ENCODE measurements around the gene RPL27A.
A peak's percentile ranks its signal among the peaks of the same experiment; 100 is the strongest.

RPL27A gene

GRCh38 chr11:8672346-8672745, 10.2 kb upstream of the RPL27A start:
- no peak for TF ChIP-seq CTCF (IDR thresholded peaks at IDR 0.05; ENCODE audit: insufficient read depth, low read depth, low read length, missing control alignments)

GRCh38 chr11:8674859-8675258, 7.7 kb upstream of the RPL27A start:
- H3K4me3 ChIP-seq (ENCODE audit: low read length): no peak overlapping the region
- no peak for TF ChIP-seq CTCF (IDR thresholded peaks at IDR 0.05; ENCODE audit: insufficient read depth, low read depth, low read length, missing control alignments)
- no peak for DNase-seq (ENCODE audit: low read depth)

More at GRCh38 chr11:8672346-8672745, 10.2 kb upstream of the RPL27A start:
- no peak for DNase-seq (ENCODE audit: low read depth)
- no peak overlapping the region for H3K4me3 ChIP-seq (ENCODE audit: low read length)

- DNase-seq (ENCODE audit: low read depth): no peak
- no peak overlapping the region for H3K4me3 ChIP-seq (ENCODE audit: low read length)
- no peak for TF ChIP-seq CTCF (IDR thresholded peaks at IDR 0.05; ENCODE audit: insufficient read depth, low read depth, low read length, missing control alignments)
These were observed 6.1 kb upstream of the RPL27A start for GRCh38 chr11:8676458-8676857.

- TF ChIP-seq CTCF (IDR thresholded peaks at IDR 0.05; ENCODE audit: insufficient read depth, low read depth, low read length, missing control alignments): no peak
- no peak overlapping the region for H3K4me3 ChIP-seq (ENCODE audit: low read length)
- DNase-seq (ENCODE audit: low read depth): no peak
These were observed 3.6 kb upstream of the RPL27A start for GRCh38 chr11:8679006-8679405.

- H3K4me3 ChIP-seq (ENCODE audit: low read length): peak overlapping the region; percentile 70
- DNase-seq (ENCODE audit: low read depth): no peak
These were observed 722 bp upstream of the RPL27A start for GRCh38 chr11:8681837-8682302.

GRCh38 chr11:8683115-8683807, 669 bp downstream of the RPL27A start:
- peak; percentile 14 for DNase-seq (ENCODE audit: low read depth)
- no peak for TF ChIP-seq CTCF (IDR thresholded peaks at IDR 0.05; ENCODE audit: insufficient read depth, low read depth, low read length, missing control alignments)
- peak overlapping the region; percentile 70 for H3K4me3 ChIP-seq (ENCODE audit: low read length)

More at GRCh38 chr11:8681837-8682302, 722 bp upstream of the RPL27A start:
- no peak for TF ChIP-seq CTCF (IDR thresholded peaks at IDR 0.05; ENCODE audit: insufficient read depth, low read depth, low read length, missing control alignments)
